A549 treated with CpdA at 1 μM for 4 hours (cell line): ENCODE measurements around the gene SERPIND1. TPM values are rescaled to one million over a fixed set of nuclear protein-coding genes. Genes with fewer than 3 reads are reported as not detected.

Experiments used
- total RNA-seq: library from RNA; stranded (reverse); fragments of 200-300 nt; extraction: Qiagen RNA extraction; gene quantifications from 5 replicates; pipeline ENCODE4 v1.2.3, GENCODE V29; 2022; ENCODE audit warnings: low read depth

SERPIND1 gene
- total RNA-seq = 0.07 TPM in 1 of 5 replicates, not detected in the others

DNA sequence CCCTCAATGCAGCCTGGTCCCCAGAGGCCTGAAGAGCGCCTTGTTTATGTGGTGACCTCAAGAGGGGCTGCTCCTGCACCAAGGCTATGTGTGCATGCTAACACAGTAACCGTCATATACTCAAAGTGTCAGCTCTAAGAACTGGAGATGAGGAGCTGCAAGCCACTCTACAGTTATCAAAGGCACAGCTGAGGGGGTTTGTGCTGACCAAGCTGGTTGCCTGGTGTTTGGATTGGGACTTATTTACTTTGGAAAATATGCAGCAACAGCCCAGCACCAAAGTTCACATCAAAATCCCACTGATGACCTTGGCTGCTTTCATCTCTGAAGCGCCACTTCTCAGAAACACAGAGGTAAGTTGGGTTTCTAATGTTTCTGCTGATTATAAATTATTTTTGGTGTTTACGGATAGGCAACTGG, at the start of gene SERPIND1:
Gene SERPIND1 (plus strand): TSS at position 321 of the 420 bp plus-strand sequence. CDS start 5,200 bp downstream, outside the sequence.

Other genes starting within 250 kb of the SERPIND1 start
- 19.4 to 24.8 TPM (median 21.1 TPM) in 5 replicates for gene PI4KA, start 84.7 kb downstream of the SERPIND1 start, total RNA-seq
- gene SNAP29, start 84.9 kb downstream of the SERPIND1 start, total RNA-seq = 16.1 to 19.4 TPM (median 17.1 TPM) in 5 replicates
- gene CRKL, start 143.3 kb downstream of the SERPIND1 start, total RNA-seq = 21.4 to 25.8 TPM (median 22.4 TPM) in 5 replicates
- 2.0 to 4.6 TPM (median 3.5 TPM) in 5 replicates for gene AIFM3, start 193.1 kb downstream of the SERPIND1 start, total RNA-seq
- 14.4 to 20.8 TPM (median 17.0 TPM) in 5 replicates for gene LZTR1, start 208.2 kb downstream of the SERPIND1 start, total RNA-seq
- 14.9 to 27.8 TPM (median 25.0 TPM) in 5 replicates for gene THAP7, start 228.0 kb downstream of the SERPIND1 start, total RNA-seq
- gene P2RX6, start 241.1 kb downstream of the SERPIND1 start, total RNA-seq = 0.51 to 1.1 TPM (median 0.56 TPM) in 5 replicates